CD4-positive, alpha-beta T cell treated with Interleukin-6 at 100 ng/mL for 8 hours (primary cell): ENCODE results near the gene RNASEH2C.
"Not testable (repeated sequence)": the region's sequence is repeated elsewhere in the genome, so short reads cannot be mapped to it uniquely, and the experiment has no call there.

Experiments used
- DNase-seq: peaks from one replicate; pipeline ENCODE4 v3.0.0-alpha.2; 2020; ENCODE audit warnings: mixed read lengths, low spot score

RNASEH2C gene

DNA sequence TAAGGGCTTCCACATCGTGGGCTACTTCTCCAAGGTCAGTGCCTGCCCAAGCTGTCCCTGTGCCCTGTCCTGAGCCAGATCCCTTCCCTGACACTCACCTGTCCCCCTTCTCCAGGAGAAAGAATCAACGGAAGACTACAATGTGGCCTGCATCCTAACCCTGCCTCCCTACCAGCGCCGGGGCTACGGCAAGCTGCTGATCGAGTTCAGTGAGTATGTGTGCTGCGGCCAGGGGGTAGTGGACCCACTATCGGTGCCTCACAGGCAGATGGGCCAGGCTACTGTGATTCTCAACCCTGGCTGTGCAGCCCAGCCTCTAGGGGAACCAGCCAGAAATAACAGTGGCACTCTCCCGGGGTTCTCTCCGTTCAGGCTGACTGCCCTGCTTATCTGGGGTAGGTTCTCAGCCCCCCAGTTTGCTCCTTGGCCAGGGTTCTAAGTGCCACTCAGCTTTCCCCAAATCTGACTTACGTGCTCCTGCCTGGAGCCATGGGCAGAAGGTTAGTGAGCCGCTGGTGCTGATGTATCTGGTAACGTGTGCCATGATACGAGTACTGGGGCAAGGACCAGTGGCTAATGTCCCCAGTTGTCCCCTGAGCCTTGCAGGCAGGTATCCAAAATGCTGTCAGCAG lies 3.7 kb downstream of the RNASEH2C start:
- no peak for DNase-seq

DNA sequence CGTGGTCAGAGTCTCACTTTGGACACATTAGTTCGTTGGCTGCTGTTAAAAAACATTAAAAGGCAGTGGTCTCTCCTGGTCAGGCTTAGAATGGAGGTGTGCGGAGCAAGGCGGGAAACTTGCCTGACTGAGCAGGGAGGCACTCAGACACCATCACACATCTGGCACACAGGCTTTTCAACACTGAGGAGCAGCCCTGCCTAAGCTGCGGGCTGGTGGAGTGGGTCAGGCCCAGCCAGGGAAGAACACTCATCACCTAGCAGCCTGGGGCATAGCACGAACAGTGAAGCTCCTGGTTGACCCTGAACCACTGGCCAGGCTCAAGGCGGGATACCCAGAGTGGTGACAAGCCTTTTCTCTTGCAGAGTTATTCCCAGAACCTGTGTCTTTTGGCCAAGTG lies 4.3 kb downstream of the RNASEH2C start:
- DNase-seq, result no peak

DNA sequence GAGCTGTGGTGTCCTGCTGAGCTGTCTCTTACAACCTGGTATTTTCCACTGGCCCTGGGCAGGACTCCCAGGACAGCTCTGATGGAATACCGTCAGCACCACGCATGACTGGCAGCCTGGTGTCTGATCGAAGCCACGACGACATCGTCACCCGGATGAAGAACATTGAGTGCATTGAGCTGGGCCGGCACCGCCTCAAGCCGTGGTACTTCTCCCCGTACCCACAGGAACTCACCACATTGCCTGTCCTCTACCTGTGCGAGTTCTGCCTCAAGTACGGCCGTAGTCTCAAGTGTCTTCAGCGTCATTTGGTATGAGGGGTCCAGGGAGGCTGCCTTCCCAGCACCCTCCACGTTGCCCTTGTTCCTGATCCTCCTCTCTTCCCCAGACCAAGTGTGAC lies 6.2 kb downstream of the RNASEH2C start:
- DNase-seq, result no peak

DNA sequence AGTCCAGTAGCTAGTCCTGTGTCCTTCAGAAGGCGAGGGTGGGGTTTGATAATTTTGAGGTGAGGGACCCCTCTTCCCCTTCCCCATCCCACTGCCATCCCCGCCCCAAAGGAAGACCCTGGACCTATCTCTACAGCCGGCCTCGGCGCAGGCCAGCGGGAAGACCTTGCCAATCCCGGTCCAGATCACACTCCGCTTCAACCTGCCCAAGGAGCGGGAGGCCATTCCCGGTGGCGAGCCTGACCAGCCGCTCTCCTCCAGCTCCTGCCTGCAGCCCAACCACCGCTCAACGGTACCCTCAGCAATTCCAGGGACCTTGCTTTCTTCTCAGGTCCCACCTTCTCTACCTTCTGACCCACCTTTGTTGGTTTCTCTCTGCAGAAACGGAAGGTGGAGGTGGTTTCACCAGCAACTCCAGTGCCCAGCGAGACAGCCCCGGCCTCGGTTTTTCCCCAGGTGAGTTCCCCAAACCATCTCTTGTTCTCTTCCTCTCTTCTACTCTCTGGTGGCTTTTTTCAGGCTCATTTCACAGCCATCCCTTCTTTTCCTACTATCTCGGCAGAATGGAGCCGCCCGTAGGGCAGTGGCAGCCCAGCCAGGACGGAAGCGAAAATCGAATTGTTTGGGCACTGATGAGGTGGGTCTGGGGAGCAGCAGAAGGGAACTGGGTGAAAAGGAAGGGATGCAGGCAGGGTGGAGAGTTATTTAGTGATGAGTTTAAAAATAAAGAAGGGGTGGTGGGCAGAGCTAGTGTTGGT lies 7.2 kb downstream of the RNASEH2C start:
- no peak for DNase-seq

DNA sequence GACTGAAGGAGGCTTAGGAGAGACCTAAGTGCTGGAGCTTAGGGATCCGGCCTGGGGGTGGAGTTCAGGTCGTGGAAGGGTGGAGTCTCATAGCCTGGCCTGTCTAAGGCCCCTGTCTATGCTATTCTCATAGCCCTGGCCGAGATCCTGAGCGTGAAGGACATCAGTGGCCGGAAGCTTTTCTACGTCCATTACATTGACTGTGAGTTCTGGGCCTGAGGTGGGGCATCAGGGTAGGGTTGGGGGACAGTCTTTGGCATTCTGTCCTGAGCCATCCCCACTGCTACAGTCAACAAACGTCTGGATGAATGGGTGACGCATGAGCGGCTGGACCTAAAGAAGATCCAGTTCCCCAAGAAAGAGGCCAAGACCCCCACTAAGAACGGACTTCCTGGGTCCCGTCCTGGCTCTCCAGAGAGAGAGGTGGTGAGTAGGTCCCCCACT lies 7.9 kb downstream of the RNASEH2C start:
- DNase-seq, result no peak

DNA sequence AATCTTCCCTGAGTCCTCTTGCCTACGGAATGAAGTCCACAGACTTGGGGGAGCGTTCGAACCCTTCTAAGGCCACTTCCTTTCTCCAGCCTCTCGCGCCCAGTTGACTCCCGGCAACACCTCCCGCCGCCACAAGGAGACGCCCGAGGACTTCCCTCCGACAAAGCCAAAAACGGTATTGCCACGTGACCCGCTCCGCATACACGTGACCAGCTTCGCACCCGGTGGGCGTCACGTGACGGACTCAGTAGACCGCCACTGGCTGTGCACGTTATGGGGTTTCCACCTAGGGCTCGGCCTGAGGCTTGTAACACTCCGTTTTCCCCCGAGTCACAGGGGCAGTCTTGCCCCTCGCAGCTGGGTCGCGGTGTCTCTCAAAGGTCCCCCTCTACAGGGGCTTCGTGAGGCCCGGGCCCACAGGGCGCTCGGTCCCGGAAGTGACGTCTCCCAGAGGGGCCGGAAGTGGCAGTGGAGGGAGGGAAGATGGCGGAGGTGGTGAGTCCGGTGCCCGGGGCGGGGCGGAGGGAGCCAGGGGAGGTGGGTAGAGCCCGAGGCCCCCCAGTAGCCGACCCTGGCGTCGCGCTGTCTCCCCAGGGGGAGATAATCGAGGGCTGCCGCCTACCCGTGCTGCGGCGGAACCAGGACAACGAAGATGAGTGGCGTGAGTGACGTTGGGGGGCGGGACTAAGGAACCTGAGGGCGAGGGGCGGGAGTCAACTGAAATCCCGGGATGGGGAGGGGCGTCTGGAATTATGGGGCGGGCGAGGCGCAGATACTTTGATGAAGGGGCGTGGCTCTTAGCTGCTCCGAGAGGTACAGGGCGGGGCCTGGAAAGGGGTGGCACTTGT lies 8.6 kb downstream of the RNASEH2C start, which contains the start of gene KAT5:
KAT5 (plus strand) TSS at position 468 of the 848 bp plus-strand sequence; CDS start at position 484, 16 bp downstream.
- DNase-seq, result peak; percentile 97

DNA sequence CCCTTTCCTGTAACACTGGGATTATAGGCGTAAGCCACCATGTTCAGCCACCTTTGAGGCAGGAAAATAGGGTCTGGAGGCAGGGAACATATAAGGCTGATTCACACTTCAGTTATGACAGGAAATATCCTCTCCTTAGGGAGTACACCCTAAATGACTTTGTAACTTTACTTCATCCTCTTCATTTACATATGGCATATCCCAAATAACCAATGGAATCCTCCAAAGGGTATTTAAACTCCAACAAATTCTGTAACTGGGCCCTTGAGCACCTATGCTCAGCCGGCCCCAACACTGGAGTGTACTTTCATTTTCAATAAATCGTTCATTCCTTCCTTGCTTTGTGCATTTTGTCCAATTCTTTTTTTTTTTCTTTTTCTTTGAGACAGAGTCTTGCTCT lies 10.2 kb downstream of the RNASEH2C start:
- DNase-seq, result no peak

DNA sequence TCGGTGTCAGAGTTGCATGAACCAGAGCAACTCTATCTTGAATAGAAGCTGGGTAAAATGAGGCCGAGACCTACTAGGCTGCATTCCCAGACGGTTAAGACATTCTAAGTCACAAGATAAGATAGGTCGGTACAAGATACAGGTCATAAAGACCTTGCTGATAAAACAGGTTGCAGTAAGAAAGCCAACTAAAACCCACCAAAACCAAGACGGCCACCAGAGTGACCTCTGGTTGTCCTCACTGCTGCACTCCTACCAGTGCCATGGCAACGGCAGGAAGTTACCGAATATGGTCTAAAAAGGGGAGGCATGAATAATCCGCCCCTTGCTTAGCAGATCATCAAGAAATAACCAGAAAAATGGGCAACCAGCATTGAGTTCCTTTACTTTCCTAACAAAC lies 10.9 kb downstream of the RNASEH2C start:
- DNase-seq, result no peak

DNA sequence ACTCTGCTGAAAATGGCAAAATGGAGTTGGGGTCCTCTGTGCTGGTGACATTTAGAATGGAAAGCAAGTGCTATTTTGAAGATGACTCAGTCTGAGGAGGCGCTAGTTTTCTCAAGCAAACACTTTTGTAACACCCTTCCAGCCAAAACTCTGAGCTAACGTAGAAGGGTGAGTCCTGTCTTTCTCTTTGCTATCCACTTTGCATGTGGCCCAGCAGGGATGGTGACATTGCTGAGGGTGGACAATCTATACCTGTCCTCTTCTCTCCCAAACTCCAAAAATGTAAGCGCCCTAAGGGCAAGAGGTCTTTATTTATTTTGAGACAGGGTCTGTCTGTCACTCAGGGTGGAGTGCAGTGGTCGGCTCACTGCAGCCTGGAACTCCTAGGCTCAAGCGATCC lies 12.1 kb downstream of the RNASEH2C start:
- DNase-seq, result no peak

DNA sequence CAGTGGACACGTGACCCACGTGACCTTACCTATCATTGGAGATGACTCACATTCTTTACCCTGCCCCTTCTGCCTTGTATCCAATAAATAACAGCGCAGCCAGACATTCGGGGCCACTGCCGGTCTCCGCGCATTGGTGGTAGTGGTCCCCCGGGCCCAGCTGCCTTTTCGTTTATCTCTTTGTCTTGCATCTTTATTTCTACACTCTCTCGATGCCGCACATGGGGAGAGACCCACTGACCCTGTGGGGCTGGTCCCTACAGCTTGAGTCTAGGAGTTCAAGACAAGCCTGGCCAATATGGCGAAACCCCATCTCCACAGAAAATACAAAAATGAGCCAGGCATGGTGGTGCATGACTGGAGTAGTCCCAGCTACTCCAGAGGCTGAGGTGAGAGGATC lies 13.6 kb downstream of the RNASEH2C start:
- DNase-seq, result not testable (repeated sequence)

DNA sequence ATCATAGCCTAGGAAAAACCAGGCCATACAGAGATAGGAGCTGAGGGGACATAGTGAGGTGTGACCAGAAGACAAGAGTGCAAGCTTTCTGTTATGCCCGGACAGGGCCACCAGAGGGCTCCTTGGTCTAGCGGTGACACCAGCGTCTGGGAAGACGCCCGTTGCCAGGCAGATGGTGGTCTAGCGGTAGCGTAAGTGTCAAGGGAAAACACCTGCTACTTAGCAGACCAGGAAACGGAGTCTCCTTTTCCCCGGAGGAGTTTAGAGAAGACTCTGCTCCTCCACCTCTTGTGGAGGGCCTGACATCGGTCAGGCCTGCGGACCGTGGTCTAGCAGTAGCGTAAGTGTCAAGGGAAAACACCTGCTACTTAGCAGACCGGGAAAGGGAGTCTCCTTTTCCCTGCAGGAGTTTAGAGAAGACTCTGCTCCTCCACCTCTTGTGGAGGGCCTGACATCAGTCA lies 14.3 kb downstream of the RNASEH2C start:
- DNase-seq, result peak; percentile 49

DNA sequence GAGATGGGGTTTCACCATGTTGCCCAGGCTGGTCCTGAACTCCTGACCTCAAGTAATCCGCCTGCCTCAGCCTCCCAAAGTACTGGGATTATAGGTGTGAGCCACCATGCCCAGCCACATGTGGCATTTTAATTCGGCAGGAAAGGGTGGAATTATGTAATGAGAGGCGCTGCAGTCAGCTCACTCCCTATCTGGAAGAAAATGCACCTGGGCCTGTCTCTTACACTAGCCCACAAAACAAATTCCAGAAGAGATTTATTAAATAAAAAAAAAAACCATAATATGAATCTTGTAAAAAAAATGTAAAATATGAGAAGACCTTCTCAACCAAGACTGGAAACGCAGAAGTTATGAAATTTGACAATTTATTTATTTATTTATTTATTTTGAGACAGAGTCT lies 16.8 kb downstream of the RNASEH2C start:
- DNase-seq, result no peak

DNA sequence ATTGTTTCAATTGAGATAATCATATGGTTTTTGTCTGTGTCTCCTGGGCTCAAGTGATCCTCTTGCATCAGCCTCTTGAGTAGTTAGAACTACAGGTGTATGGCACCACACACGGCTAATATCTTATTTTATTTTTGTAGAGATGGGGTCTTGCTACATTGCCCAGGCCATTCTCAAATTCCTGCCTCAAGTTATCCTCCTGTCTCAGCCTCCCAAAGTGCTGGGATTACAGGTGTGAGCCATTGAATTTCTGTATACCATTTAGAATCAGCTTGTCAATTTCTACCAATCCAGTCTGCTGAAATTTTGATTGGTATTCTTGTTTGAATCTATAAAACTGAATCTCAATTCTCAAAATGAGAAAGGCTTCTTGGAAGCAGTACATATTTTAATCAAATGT lies 18.9 kb downstream of the RNASEH2C start:
- no peak for DNase-seq

DNA sequence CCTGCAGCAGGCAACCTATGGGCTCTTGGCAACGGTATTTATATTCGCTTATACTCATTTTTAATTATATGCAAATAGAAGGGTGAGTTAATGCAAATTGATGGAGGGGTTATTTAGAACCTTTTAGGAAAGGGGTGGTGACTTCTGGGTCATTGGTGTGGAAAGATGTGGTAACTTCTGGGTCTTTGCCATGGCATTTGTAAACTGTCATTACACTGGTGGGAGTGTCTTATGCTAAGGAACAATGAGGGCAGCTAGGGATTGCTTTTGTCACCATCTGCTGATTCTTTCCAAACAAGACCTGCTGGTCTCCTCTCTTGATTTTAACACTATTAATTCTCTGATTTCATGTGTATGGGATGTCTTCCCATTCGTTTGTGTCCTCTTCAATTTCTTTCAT lies 20.2 kb downstream of the RNASEH2C start:
- no peak for DNase-seq

DNA sequence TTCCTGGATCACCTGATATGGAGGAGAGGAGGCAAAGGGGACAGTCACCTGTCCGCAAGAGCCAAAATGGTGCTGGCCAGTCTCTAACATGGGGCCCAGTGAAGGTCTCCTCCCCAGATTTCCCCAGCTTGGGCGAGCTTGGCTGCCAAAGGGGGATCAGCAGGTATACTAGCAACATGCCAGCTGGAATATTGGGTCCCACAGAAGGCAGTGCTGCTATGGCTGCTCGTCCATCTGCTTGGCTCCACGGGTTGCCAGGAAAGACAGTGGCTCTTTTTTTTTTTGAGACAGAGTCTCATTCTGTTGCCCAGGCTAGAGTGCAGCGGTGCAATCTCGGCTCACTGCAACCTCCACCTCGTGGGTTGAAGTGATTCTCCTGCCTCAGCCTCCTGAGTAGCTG lies 21.3 kb downstream of the RNASEH2C start:
- no peak for DNase-seq

DNA sequence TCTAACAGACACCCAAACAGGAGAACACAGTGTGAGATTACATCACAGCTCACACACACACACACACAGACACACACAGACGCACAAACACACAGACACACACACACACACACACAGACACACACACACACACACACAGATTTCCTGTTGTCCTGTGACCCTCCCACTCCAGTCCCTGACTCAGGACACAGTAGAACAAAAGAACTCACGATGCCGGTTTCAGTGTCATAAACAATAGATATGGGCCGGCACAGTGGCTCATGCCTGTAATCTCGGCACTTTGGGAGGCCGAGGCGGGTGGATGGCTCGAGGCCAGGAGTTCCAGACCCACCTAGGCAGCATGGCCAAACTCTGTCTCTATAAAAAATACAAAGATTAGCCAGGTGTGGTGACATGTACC lies 22.4 kb downstream of the RNASEH2C start:
- DNase-seq, result no peak

DNA sequence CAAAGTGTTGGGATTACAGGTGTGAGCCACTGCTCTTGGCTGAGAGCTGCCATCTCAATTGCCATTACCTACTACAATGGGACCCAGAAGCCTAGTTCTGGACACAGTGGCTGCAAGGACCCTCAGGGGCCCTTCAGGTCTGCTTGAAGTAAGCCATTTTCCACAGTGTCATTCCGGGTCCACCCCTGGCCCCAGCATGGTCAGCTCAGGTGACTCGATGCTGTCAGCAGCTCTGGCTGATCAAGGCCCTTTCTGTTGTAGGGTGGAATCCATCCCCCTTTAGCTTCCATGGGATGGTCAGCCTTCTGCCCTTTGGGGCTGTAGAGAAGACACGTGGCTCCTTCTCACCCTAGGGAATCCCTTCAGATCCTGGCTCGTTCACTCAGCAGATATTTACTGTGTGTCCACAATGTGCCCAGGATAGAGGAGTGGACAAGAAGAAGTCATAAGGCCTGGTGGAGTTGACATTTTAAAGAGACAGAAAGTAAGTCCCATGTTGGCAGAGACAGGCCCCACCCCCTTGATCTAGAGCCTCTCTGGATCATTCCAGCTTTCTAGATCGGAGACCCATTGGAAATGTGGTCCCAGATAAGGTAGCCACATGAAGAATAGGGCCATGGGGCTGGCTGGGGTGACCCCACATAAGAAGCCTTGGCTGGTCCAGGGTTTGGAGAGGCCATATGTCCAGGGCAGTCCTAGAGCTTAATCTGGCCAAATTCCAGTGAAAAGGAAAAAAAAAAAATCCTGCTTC lies 23.6 kb downstream of the RNASEH2C start:
- no peak for DNase-seq

DNA sequence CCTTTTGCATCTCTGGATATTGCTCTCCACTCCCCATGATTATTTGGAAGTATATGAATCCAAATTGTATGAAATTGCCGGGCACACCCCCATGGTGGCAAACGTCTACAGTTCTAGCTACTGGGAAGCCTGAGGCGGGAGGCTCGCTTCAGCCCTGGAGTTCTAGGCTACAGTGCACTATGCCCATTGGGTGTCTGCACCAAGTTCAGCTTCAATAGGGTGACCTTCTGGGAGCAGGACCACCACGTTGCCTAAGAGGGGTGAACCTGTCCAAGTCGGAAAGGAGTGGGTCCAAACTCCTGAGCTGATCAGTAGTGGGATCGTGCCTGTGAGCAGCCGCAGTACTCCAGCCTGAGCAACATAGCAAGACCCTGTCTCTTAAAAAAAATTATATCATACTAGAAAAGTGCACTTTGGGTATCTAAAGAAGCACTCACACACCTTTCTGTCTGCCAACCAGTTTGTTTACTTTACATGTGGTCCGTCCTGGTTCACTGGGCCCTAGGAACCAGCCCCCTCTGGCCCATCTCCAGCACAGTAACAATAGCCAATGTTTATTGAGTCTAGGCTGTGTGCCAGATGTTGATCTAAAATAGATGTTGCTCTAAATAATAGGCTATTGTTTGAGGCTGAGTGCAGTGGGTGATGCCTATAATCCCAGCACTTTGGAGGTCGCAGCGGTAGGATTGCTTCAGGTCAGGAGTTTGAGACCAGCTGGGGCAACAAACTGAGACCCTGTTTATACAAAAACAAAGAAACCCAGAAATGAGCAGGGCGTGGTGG lies 24.9 kb downstream of the RNASEH2C start:
- DNase-seq, result no peak

DNA sequence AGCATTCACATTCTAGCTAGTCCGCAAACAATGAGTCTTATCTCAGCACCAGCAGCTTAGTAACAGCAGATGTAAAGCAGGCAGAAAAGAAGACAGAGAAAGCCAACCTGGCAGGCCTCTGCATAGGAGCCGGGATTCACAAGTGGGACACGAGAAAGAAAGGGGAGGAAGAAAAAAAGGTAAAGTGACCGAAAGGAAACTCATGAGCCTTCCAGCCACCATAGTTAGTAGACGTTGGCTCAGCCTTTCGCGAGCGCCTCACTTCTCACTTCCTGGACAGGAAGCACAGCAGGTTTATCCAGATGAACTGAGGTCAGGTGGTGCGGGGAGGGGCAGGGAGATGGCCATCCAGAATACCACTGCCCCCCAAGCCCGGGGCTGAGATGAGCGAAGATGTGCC lies 28.2 kb downstream of the RNASEH2C start:
- no peak for DNase-seq

DNA sequence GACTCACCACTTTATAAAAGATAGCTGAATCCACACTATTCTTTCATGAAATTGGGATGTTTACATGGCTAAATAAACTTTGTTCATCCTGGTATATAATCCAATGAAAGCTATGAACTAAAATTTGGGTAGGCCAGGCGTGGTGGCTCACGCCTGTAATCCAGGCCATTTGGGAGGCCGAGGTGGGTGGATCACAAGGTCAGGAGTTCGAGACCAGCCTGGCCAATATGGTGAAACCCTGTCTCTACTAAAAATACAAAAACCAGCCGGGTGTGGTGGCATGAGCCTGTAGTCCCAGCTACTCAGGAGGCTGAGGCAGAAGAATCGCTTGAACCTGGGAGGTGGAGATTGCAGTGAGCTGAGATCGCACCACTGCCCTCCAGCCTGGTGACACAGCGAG lies 28.8 kb downstream of the RNASEH2C start:
- not testable (repeated sequence) for DNase-seq

DNA sequence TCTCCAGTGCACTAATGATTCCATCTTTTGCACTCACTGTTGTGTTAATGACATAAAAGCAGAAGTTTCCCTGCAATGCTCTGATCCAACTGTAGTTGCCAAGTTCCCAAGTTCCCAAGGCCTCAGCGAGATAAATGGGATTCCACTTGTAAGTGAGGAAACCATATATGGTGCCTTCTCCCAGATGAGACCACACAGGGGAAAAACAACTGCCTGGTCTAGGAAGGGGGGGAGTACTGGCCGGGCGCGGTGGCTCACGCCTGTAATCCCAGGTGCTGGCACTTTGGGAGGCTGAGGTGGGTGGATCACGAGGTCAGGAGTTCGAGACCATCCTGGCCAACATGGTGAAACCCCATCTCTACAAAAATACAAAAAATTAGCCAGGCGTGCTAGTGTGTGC lies 34.6 kb downstream of the RNASEH2C start:
- no peak for DNase-seq
